GM12878 (cell line): ENCODE measurements around the gene SORCS2. TPM values are rescaled to one million over a fixed set of nuclear protein-coding genes. Genes with fewer than 3 reads are reported as not detected.

ENCODE experiments used
- ATAC-seq: fragments of 200-7000 bp; cut with Tn5 transposase; 3 replicates; pipeline ENCODE4 v1.9.1; 2020; ENCODE audit warnings: mild to moderate bottlenecking, moderate library complexity
- BruUV-seq: library from RNA; stranded (reverse); fragments of 400-500 nt; replicated peaks from 2 replicates; lab custom pipeline; 2021; lab: Mats Ljungman, UMichigan
- CTCF ChIA-PET: fragments of 300-600 bp; sonication (Branson Sonifier 250); formaldehyde crosslinking; extraction: SDS; loops from one replicate; lab custom pipeline; 2021; ENCODE audit warnings: inconsistent platforms; lab: Yijun Ruan, JAX
- POLR2A ChIA-PET: fragments of 350-600 bp; formaldehyde crosslinking; extraction: SDS; loops from one replicate; lab custom pipeline; 2021; ENCODE audit warnings: inconsistent platforms; lab: Charles Lee
- RAD21 ChIA-PET: fragments of 300-600 bp; sonication (Branson Sonifier 250); formaldehyde crosslinking; loops from one replicate; lab custom pipeline; 2023; ENCODE audit warnings: antibody characterized with exemption; ENCODE audit not compliant: unreplicated experiment; lab: Charles Lee
- SMC1A ChIA-PET: fragments of 300-600 bp; sonication (Branson Sonifier 250); formaldehyde crosslinking; loops from one replicate; lab custom pipeline; 2023; ENCODE audit not compliant: unreplicated experiment, uncharacterized antibody; lab: Charles Lee
- DNase-seq: peaks from one replicate; pipeline ENCODE4 v3.0.0-alpha.2; 2011; ENCODE audit warnings: low read depth, low spot score
- FAIRE-seq: peaks from 3 replicates; lab custom pipeline; 2011; peaks lifted over from hg19 to GRCh38; lab: Jason Lieb, UNC
- H2AFZ ChIP-seq: 2 replicates; pipeline ENCODE4 v1.6.0; 2011; ENCODE audit warnings: low read depth, low read length, control low read depth; ENCODE audit not compliant: control insufficient read depth
- H3K27ac ChIP-seq: 2 replicates; pipeline ENCODE4 v1.5.1; 2011; ENCODE audit warnings: control low read depth; ENCODE audit not compliant: control insufficient read depth, insufficient read depth
- H3K27me3 ChIP-seq, 2 experiments: replicated peaks in 1 of 2; 2 replicates each; pipeline versions ENCODE4 v1.6.0 to v1.6.1; 2011; ENCODE audit warnings: low read length in 1 of 2; ENCODE audit not compliant: control insufficient read depth in 2 of 2, insufficient read depth in 2 of 2
- H3K36me3 ChIP-seq, 2 experiments: 2 replicates each; pipeline ENCODE4 v1.5.1; 2011; ENCODE audit warnings: low read length in 1 of 2; ENCODE audit not compliant: control insufficient read depth in 2 of 2, insufficient read depth in 2 of 2
- H3K4me1 ChIP-seq: 2 replicates; pipeline ENCODE4 v1.6.1; 2011; ENCODE audit warnings: mild to moderate bottlenecking, low read length, moderate library complexity, mixed read lengths; ENCODE audit not compliant: control insufficient read depth, insufficient read depth
- H3K4me2 ChIP-seq: 2 replicates; pipeline ENCODE4 v1.6.0; 2011; ENCODE audit warnings: control low read depth; ENCODE audit not compliant: control insufficient read depth, insufficient read depth
- H3K4me3 ChIP-seq: fragments of 200-600 bp; sonication (generic); 2 replicates; pipeline ENCODE4 v1.5.1; 2016
- H3K79me2 ChIP-seq: 2 replicates; pipeline ENCODE4 v1.6.0; 2011; ENCODE audit warnings: low read length; ENCODE audit not compliant: control insufficient read depth, insufficient read depth
- H3K9ac ChIP-seq: 2 replicates; pipeline ENCODE4 v1.8.0; 2011; ENCODE audit warnings: low read length, control low read depth, mixed read lengths; ENCODE audit not compliant: control insufficient read depth, insufficient read depth
- H3K9me3 ChIP-seq: replicated peaks from 3 replicates; pipeline ENCODE4 v1.5.1; 2011; ENCODE audit warnings: mild to moderate bottlenecking, low read length; ENCODE audit not compliant: control insufficient read depth, insufficient read depth
- H4K20me1 ChIP-seq: 2 replicates; pipeline ENCODE4 v1.6.0; 2011; ENCODE audit not compliant: control insufficient read depth, insufficient read depth
- BCL3 ChIP-seq: IDR thresholded peaks from 2 replicates; pipeline ENCODE4 v1.6.1; 2011; ENCODE audit warnings: borderline replicate concordance, low read depth, mild to moderate bottlenecking, moderate library complexity, low read length; ENCODE audit not compliant: insufficient read depth, poor library complexity, severe bottlenecking
- BRCA1 ChIP-seq: IDR thresholded peaks from 2 replicates; pipeline ENCODE4 v1.6.1; 2011; ENCODE audit warnings: low read depth, low read length, improper control_type of control experiment
- ESRRA ChIP-seq: IDR thresholded peaks from 2 replicates; pipeline ENCODE4 v1.6.1; 2012; ENCODE audit warnings: mild to moderate bottlenecking, low read length, improper control_type of control experiment
- HCFC1 ChIP-seq: fragments of 150-350 bp; IDR thresholded peaks from 2 replicates; pipeline ENCODE4 v1.6.1; 2014; ENCODE audit warnings: low read length
- HDAC2 ChIP-seq: fragments of 200-600 bp; sonication (generic); IDR thresholded peaks from 2 replicates; pipeline ENCODE4 v1.6.1; 2017
- IRF4 ChIP-seq: IDR thresholded peaks from 2 replicates; pipeline ENCODE4 v1.6.1; 2011; ENCODE audit warnings: low read depth, low read length
- KAT2A ChIP-seq: conservative IDR thresholded peaks from 2 replicates; pipeline ENCODE4 v1.6.1; 2011; ENCODE audit warnings: low read depth, low read length; ENCODE audit not compliant: control insufficient read depth
- KLF5 ChIP-seq: fragments of 450-650 bp; IDR thresholded peaks from 2 replicates; pipeline ENCODE4 v1.6.1; 2014; ENCODE audit warnings: mild to moderate bottlenecking; ENCODE audit not compliant: partially characterized antibody
- LARP7 ChIP-seq: fragments of 450-650 bp; IDR thresholded peaks from 2 replicates; pipeline ENCODE4 v1.6.1; 2017; ENCODE audit warnings: mild to moderate bottlenecking
- MAX ChIP-seq: IDR thresholded peaks from 2 replicates; pipeline ENCODE4 v1.6.1; 2012; ENCODE audit warnings: low read depth, low read length, improper control_type of control experiment
- MLLT1 ChIP-seq: fragments of 450-650 bp; IDR thresholded peaks from 2 replicates; pipeline ENCODE4 v1.6.1; 2016; ENCODE audit warnings: mild to moderate bottlenecking
- MTA3 ChIP-seq: IDR thresholded peaks from 2 replicates; pipeline ENCODE4 v1.6.1; 2012; ENCODE audit warnings: low read length, inconsistent platforms, borderline replicate concordance
- MYB ChIP-seq: fragments of 150-350 bp; IDR thresholded peaks from 2 replicates; pipeline ENCODE4 v1.6.1; 2014; ENCODE audit warnings: mild to moderate bottlenecking, low read depth, low read length, borderline replicate concordance
- MYC ChIP-seq: IDR thresholded peaks from 2 replicates; pipeline ENCODE4 v1.6.1; 2011; ENCODE audit warnings: mild to moderate bottlenecking, low read length, moderate library complexity, inconsistent platforms; ENCODE audit not compliant: insufficient read depth, insufficient replicate concordance, insufficient read length, severe bottlenecking
- PML ChIP-seq: IDR thresholded peaks from 2 replicates; pipeline ENCODE4 v1.6.1; 2012; ENCODE audit warnings: low read length, inconsistent platforms
- POLR2A ChIP-seq: IDR thresholded peaks from 2 replicates; pipeline ENCODE4 v1.6.1; 2011; ENCODE audit warnings: low read depth, mild to moderate bottlenecking, low read length
- POU2F2 ChIP-seq: IDR thresholded peaks from 3 replicates; pipeline ENCODE4 v1.6.1; 2011; ENCODE audit warnings: low read depth, mild to moderate bottlenecking, low read length, borderline replicate concordance
- TCF12 ChIP-seq: IDR thresholded peaks from 2 replicates; pipeline ENCODE4 v1.6.1; 2011; ENCODE audit warnings: low read depth, mild to moderate bottlenecking, low read length
- WGBS: methylation state at CpG from one replicate; pipeline ENCODE4 v1.1.6; 2016; ENCODE audit warnings: low lambda C conversion rate; ENCODE audit not compliant: insufficient replicate concordance, insufficient coverage; ENCODE audit errors: missing lambda C conversion rate; 5-methylcytosine and 5-hydroxymethylcytosine counted together
- in situ Hi-C: fragments of 300-500 bp; cut with MboI; formaldehyde crosslinking; loops from 9 replicates; pipeline ENCODE4 v1.14.3; 2018; ENCODE audit warnings: mixed read lengths
- intact Hi-C: fragments of 100-400 bp; cut with micrococcal nuclease; formaldehyde crosslinking; loops from one replicate; pipeline ENCODE4 v1.14.2; 2022; ENCODE audit not compliant: unreplicated experiment
- polyA plus RNA-seq, 11 experiments: library from polyadenylated mRNA; depleted of rRNA in 4 of 11; unstranded in 6 of 11; stranded (reverse) in 5 of 11; fragments of >200 nt; fragmentation: Nextera tagmentation in 4 of 11; fragmentation: Illumina TruSeq in 1 of 11; extraction: Ambion mirVana in 4 of 11; extraction: Trizol in 1 of 11; gene quantifications; 1 replicate in 1 of 11; 2 replicates in 10 of 11; pipeline versions ENCODE4 v1.2.1 to v1.2.3, GENCODE V29; 2011 to 2016; ENCODE audit warnings: inconsistent platforms in 2 of 11, missing spikeins in 2 of 11, low read depth in 1 of 11
- total RNA-seq, 4 experiments: library from RNA; depleted of rRNA in 3 of 4; stranded (reverse); fragments of >200 nt in 3 of 4; fragmentation: Illumina TruSeq in 1 of 4; extraction: Trizol in 1 of 4; gene quantifications; 2 replicates each; pipeline versions ENCODE4 v1.2.1 to v1.2.3, GENCODE V29; 2013 to 2021

SORCS2 gene
- total and polyA plus RNA-seq, 10 of the 15 experiments (the other 5 are each of a cell fraction or from before 2014, with no cell fraction given), result 0.01 to 0.15 (median 0.05) TPM; not detected in 5

GRCh38 chr4:7253341-7253700 is 61.0 kb downstream of the SORCS2 start:
- intact Hi-C loops, result no loop called here
- no peak overlapping the region for H3K4me3 ChIP-seq

More at GRCh38 chr4:7253341-7253700, 61.0 kb downstream of the SORCS2 start:
- 30% methylated on average over 7 of the region's 7 CpGs for WGBS
- ChIA-PET RAD21 (interaction anchor here (0.8 kb wide), 1 partner anchor 39 kb away, joined by 3 read pairs; no protein-coding TSS in a partner anchor), SMC1A (no interaction called here), POLR2A (no interaction called here)
- H3K27ac ChIP-seq, result no peak overlapping the region
- H2AFZ ChIP-seq, result no peak overlapping the region
- no peak for DNase-seq
- in situ Hi-C loops, result no loop called here
- H3K4me1 ChIP-seq, result peaks cover 7% of the 10 kb centered on the region; the same call in 1 of the 2 replicates
- H4K20me1 ChIP-seq, result no peaks in the 10 kb centered on the region
- H3K9me3 ChIP-seq, result no peaks in the 10 kb centered on the region; the same call in 2 of the 3 replicates
- no peak overlapping the region for H3K4me2 ChIP-seq
- BruUV-seq, result no TSS peak
- ATAC-seq, result no peak
- no peak for FAIRE-seq
- TF ChIP-seq BRCA1 (no peak), KAT2A (no peak), TCF12 (no peak), PML (no peak), MAX (no peak), HCFC1 (no peak), MYC (no peak), KLF5 (no peak), MTA3 (no peak), ESRRA (no peak), MLLT1 (no peak), BCL3 (no peak), LARP7 (no peak), POLR2A (no peak), HDAC2 (no peak), IRF4 (no peak), MYB (no peak), POU2F2 (no peak)
- TF ChIP-seq, all 136 proteins: peak for 0
- no peaks in the 10 kb centered on the region for H3K36me3 ChIP-seq
- H3K79me2 ChIP-seq, result no peaks in the 10 kb centered on the region
- CTCF ChIA-PET, result interaction anchor here (1.0 kb wide), 1 partner anchor 24 kb away, joined by 3 read pairs; no protein-coding TSS in a partner anchor
- H3K27me3 ChIP-seq, result no peaks in the 10 kb centered on the region
- no peak overlapping the region for H3K9ac ChIP-seq
